IMR-90 (cell line): ENCODE measurements around the gene MRPL21.

Experiments used
- CHD1 ChIP-seq: IDR thresholded peaks from 2 replicates; pipeline ENCODE4 v1.6.1; 2012; ENCODE audit warnings: low read depth, low read length, improper control_type of control experiment
- CTCF ChIP-seq: conservative IDR thresholded peaks from 2 replicates; pipeline ENCODE4 v1.5.1; 2012; ENCODE audit warnings: mild to moderate bottlenecking, low read depth, low read length, improper control_type of control experiment
- ELK1 ChIP-seq: fragments of 150-350 bp; IDR thresholded peaks from 2 replicates; pipeline ENCODE4 v1.6.1; 2016; ENCODE audit warnings: low read depth, mild to moderate bottlenecking, low read length, moderate library complexity, borderline replicate concordance
- MXI1 ChIP-seq: IDR thresholded peaks from 2 replicates; pipeline ENCODE4 v1.6.1; 2012; ENCODE audit warnings: low read depth, mild to moderate bottlenecking, low read length, moderate library complexity, borderline replicate concordance
- NFE2L2 ChIP-seq: fragments of 150-350 bp; IDR thresholded peaks from 2 replicates; pipeline ENCODE4 v1.6.1; 2016; ENCODE audit warnings: low read depth, mild to moderate bottlenecking, low read length
- POLR2A ChIP-seq: IDR thresholded peaks from 2 replicates; pipeline ENCODE4 v1.6.1; 2012; ENCODE audit warnings: mild to moderate bottlenecking, low read depth, low read length
- RAD21 ChIP-seq: IDR thresholded peaks from 2 replicates; pipeline ENCODE4 v1.6.1; 2012; ENCODE audit warnings: low read length, improper control_type of control experiment
- RFX5 ChIP-seq: IDR thresholded peaks from 2 replicates; pipeline ENCODE4 v1.8.0; 2012; ENCODE audit warnings: low read depth, mild to moderate bottlenecking, low read length, moderate library complexity
- SMC3 ChIP-seq: fragments of 150-350 bp; IDR thresholded peaks from 2 replicates; pipeline ENCODE4 v1.6.1; 2016; ENCODE audit warnings: low read depth, mild to moderate bottlenecking, antibody characterized with exemption, low read length, moderate library complexity

- TF ChIP-seq POLR2A: no peak
- TF ChIP-seq ELK1: no peak
- TF ChIP-seq CHD1: no peak
- no peak for TF ChIP-seq CTCF
- no peak for TF ChIP-seq MXI1
- no peak for TF ChIP-seq RFX5
- TF ChIP-seq RAD21: no peak
- TF ChIP-seq NFE2L2: no peak
- TF ChIP-seq SMC3: no peak
These were observed 38.4 kb downstream of the MRPL21 start for GRCh38 chr11:68865241-68865640.
